Mesenchymal stem cell (in vitro differentiated cells and primary cell): Measurements from ENCODE around the gene CD27.
A peak's percentile ranks its signal among the peaks of the same experiment; 100 is the strongest.

ENCODE experiments used
- DNase-seq: peaks from one replicate; pipeline ENCODE4 v3.0.0-alpha.2; 2013
- H2AFZ ChIP-seq: one replicate; pipeline ENCODE4 v1.6.1; 2013; ENCODE audit warnings: low read depth, mild to moderate bottlenecking, control low read depth, inconsistent platforms, low read length, moderate library complexity
- H2AK5ac ChIP-seq: 2 replicates; pipeline ENCODE4 v1.6.1; 2013; ENCODE audit warnings: low read length, moderate library complexity, mild to moderate bottlenecking, inconsistent platforms; ENCODE audit not compliant: severe bottlenecking
- H2BK120ac ChIP-seq: one replicate; pipeline ENCODE4 v1.6.1; 2013; ENCODE audit warnings: low read depth, mild to moderate bottlenecking, inconsistent platforms, low read length, moderate library complexity
- H2BK12ac ChIP-seq, 2 experiments: one replicate each; pipeline ENCODE4 v1.6.1; 2013; ENCODE audit warnings: inconsistent platforms in 2 of 2, low read length in 2 of 2, mild to moderate bottlenecking in 2 of 2, moderate library complexity in 2 of 2, control low read depth in 1 of 2
- H2BK15ac ChIP-seq: one replicate; pipeline ENCODE4 v1.6.1; 2013; ENCODE audit warnings: mild to moderate bottlenecking, low read depth, inconsistent platforms; ENCODE audit not compliant: poor library complexity, severe bottlenecking
- H2BK5ac ChIP-seq: 2 replicates; pipeline ENCODE4 v1.6.1; 2013; ENCODE audit warnings: low read depth, mild to moderate bottlenecking, low read length, control low read depth, inconsistent platforms; ENCODE audit not compliant: poor library complexity, severe bottlenecking
- H3K14ac ChIP-seq, 2 experiments: one replicate each; pipeline ENCODE4 v1.6.1; 2013; ENCODE audit warnings: inconsistent platforms in 2 of 2, low read length in 2 of 2, control low read depth in 1 of 2, mild to moderate bottlenecking in 1 of 2, moderate library complexity in 1 of 2
- H3K18ac ChIP-seq, 2 experiments: one replicate each; pipeline ENCODE4 v1.6.1; 2013; ENCODE audit warnings: inconsistent platforms in 2 of 2, low read length in 2 of 2, control low read depth in 1 of 2, low read depth in 1 of 2, mild to moderate bottlenecking in 1 of 2
- H3K23ac ChIP-seq, 2 experiments: one replicate each; pipeline ENCODE4 v1.6.1; 2013; ENCODE audit warnings: inconsistent platforms in 2 of 2, low read length in 2 of 2, mild to moderate bottlenecking in 2 of 2, moderate library complexity in 2 of 2, control low read depth in 1 of 2
- H3K27ac ChIP-seq: 2 replicates; pipeline ENCODE4 v1.5.1; 2013; ENCODE audit warnings: mild to moderate bottlenecking, moderate library complexity, low read length, control low read depth, inconsistent platforms; ENCODE audit not compliant: poor library complexity, severe bottlenecking
- H3K27me3 ChIP-seq, 2 experiments: 2 replicates each; pipeline versions ENCODE4 v1.6.1 to v1.7.0; 2013; ENCODE audit warnings: low read length in 2 of 2, mild to moderate bottlenecking in 2 of 2, moderate library complexity in 2 of 2, control low read depth in 1 of 2, inconsistent platforms in 1 of 2; ENCODE audit not compliant: control insufficient read depth in 1 of 2, insufficient read depth in 1 of 2
- H3K36me3 ChIP-seq, 2 experiments: 2 replicates each; pipeline versions ENCODE4 v1.6.1 to v1.7.0; 2013; ENCODE audit warnings: low read length in 2 of 2, control low read depth in 1 of 2, inconsistent platforms in 1 of 2, low read depth in 1 of 2, mild to moderate bottlenecking in 1 of 2; ENCODE audit not compliant: insufficient read depth in 2 of 2, control insufficient read depth in 1 of 2
- H3K4ac ChIP-seq, 2 experiments: one replicate each; pipeline ENCODE4 v1.6.1; 2013; ENCODE audit warnings: inconsistent platforms in 2 of 2, low read length in 2 of 2, mild to moderate bottlenecking in 2 of 2, moderate library complexity in 2 of 2, control low read depth in 1 of 2, low read depth in 1 of 2
- H3K4me1 ChIP-seq: 2 replicates; pipeline ENCODE4 v1.6.1; 2013; ENCODE audit warnings: low read depth, low read length, control low read depth; ENCODE audit not compliant: control insufficient read depth, insufficient read depth
- H3K4me2 ChIP-seq: 2 replicates; pipeline ENCODE4 v1.6.1; 2013; ENCODE audit warnings: low read length, mild to moderate bottlenecking, inconsistent platforms; ENCODE audit not compliant: poor library complexity, severe bottlenecking
- H3K4me3 ChIP-seq, 2 experiments: 2 replicates each; pipeline versions ENCODE4 v1.5.1 to v1.7.0; 2013; ENCODE audit warnings: low read length in 2 of 2, mild to moderate bottlenecking in 2 of 2, control low read depth in 1 of 2, low read depth in 1 of 2; ENCODE audit not compliant: insufficient read depth in 1 of 2
- H3K79me1 ChIP-seq: replicated peaks from 2 replicates; pipeline ENCODE4 v1.6.1; 2013; ENCODE audit warnings: mild to moderate bottlenecking, control low read depth, low read length, inconsistent platforms; ENCODE audit not compliant: poor library complexity, severe bottlenecking
- H3K9ac ChIP-seq: 2 replicates; pipeline ENCODE4 v1.7.0; 2013; ENCODE audit warnings: mild to moderate bottlenecking, low read length, moderate library complexity
- H3K9me3 ChIP-seq: 2 replicates; pipeline ENCODE4 v1.7.0; 2013; ENCODE audit warnings: mild to moderate bottlenecking, low read length; ENCODE audit not compliant: control insufficient read depth
- H4K8ac ChIP-seq: one replicate; pipeline ENCODE4 v1.6.1; 2013; ENCODE audit warnings: inconsistent platforms, mild to moderate bottlenecking, low read length, moderate library complexity
- H4K91ac ChIP-seq: one replicate; pipeline ENCODE4 v1.6.1; 2013; ENCODE audit warnings: mild to moderate bottlenecking, low read length, inconsistent platforms
- WGBS: methylation state at CpG from one replicate; pipeline ENCODE4 v1.1.7; 2013; ENCODE audit warnings: mixed read lengths; 5-methylcytosine and 5-hydroxymethylcytosine counted together

Gene CD27

GRCh38 chr12:6463858-6464257 lies 19.1 kb downstream of the CD27 start:
- WGBS, result 89% methylated on average over 4 of the region's 6 CpGs
- H3K18ac ChIP-seq, result no peak overlapping the region
- H2BK5ac ChIP-seq, result no peak overlapping the region
- H4K8ac ChIP-seq, result no peak overlapping the region
- H2BK12ac ChIP-seq, result no peak overlapping the region
- no peak overlapping the region for H3K9ac ChIP-seq
- no peak overlapping the region for H3K4me2 ChIP-seq
- no peak overlapping the region for H3K27ac ChIP-seq
- H3K4me3 ChIP-seq, result no peak overlapping the region
- H2AK5ac ChIP-seq, result no peak overlapping the region
- no peak overlapping the region for H3K4ac ChIP-seq
- no peaks in the 10 kb centered on the region for H3K9me3 ChIP-seq
- H3K79me1 ChIP-seq, result peaks cover 21% of the 10 kb centered on the region
- no peak overlapping the region for H2BK120ac ChIP-seq
- no peak overlapping the region for H3K14ac ChIP-seq
- no peak for DNase-seq
- H2AFZ ChIP-seq, result no peak overlapping the region
- no peak overlapping the region for H3K23ac ChIP-seq
- H4K91ac ChIP-seq, result no peak overlapping the region
- peaks cover 47 to 74% of the 10 kb centered on the region in 2 experiments for H3K36me3 ChIP-seq
- peaks cover 1% of the 10 kb centered on the region for H3K4me1 ChIP-seq
- no peak overlapping the region for H2BK15ac ChIP-seq
- H3K27me3 ChIP-seq, result no peaks in the 10 kb centered on the region

- no peak overlapping the region for H4K8ac ChIP-seq
- no peak overlapping the region for H2BK5ac ChIP-seq
- peak overlapping the region; percentile 16 for H3K9ac ChIP-seq
- H3K18ac ChIP-seq, result no peak overlapping the region
- no peak overlapping the region for H3K23ac ChIP-seq
- no peaks in the 10 kb centered on the region for H3K9me3 ChIP-seq
- no peak overlapping the region for H3K14ac ChIP-seq
- WGBS, result over 99% methylated on average over 8 of the region's 8 CpGs
- no peak overlapping the region for H3K4me3 ChIP-seq
- H2BK15ac ChIP-seq, result no peak overlapping the region
- H3K4me1 ChIP-seq, result peaks cover 4% of the 10 kb centered on the region
- H3K27me3 ChIP-seq, result no peaks in the 10 kb centered on the region
- H2AFZ ChIP-seq, result no peak overlapping the region
- no peak overlapping the region for H3K4ac ChIP-seq
- DNase-seq, result no peak
- H2BK12ac ChIP-seq, result no peak overlapping the region
- no peak overlapping the region for H4K91ac ChIP-seq
- H3K79me1 ChIP-seq, result peaks cover 24% of the 10 kb centered on the region
- H3K27ac ChIP-seq, result no peak overlapping the region
- H2AK5ac ChIP-seq, result no peak overlapping the region
- H3K36me3 ChIP-seq, result peaks cover 45 to 67% of the 10 kb centered on the region in 2 experiments
- H2BK120ac ChIP-seq, result no peak overlapping the region
- H3K4me2 ChIP-seq, result no peak overlapping the region
These were observed 19.8 kb downstream of the CD27 start for GRCh38 chr12:6464531-6464930.

GRCh38 chr12:6465467-6466183 lies 20.9 kb downstream of the CD27 start:
- Histone ChIP-seq H3K18ac (no peak overlapping the region), H3K4me2 (no peak overlapping the region), H3K4me3 (no peak overlapping the region), H4K91ac (no peak overlapping the region), H3K27me3 (no peaks in the 10 kb centered on the region), H4K8ac (peak overlapping the region; percentile 28), H3K4me1 (peaks cover 4% of the 10 kb centered on the region), H3K27ac (no peak overlapping the region), H3K36me3 (peaks cover 44 to 58% of the 10 kb centered on the region in 2 experiments), H2BK15ac (no peak overlapping the region), H2BK12ac (no peak overlapping the region), H3K9ac (no peak overlapping the region), H2BK5ac (no peak overlapping the region), H3K23ac (no peak overlapping the region), H3K9me3 (no peaks in the 10 kb centered on the region), H2BK120ac (no peak overlapping the region), H3K79me1 (peaks cover 24% of the 10 kb centered on the region), H2AFZ (no peak overlapping the region), H2AK5ac (no peak overlapping the region), H3K4ac (peak overlapping the region in 1 of 2 experiments; percentile 25), H3K14ac (no peak overlapping the region)
- peak; percentile 78 for DNase-seq
- 70% methylated on average over 6 of the region's 6 CpGs for WGBS

- no peak overlapping the region for H2BK15ac ChIP-seq
- H2AK5ac ChIP-seq, result peak overlapping the region; percentile 41
- H2BK12ac ChIP-seq, result no peak overlapping the region
- no peak overlapping the region for H2BK120ac ChIP-seq
- no peak overlapping the region for H4K91ac ChIP-seq
- peaks cover 6% of the 10 kb centered on the region for H3K4me1 ChIP-seq
- H4K8ac ChIP-seq, result no peak overlapping the region
- peaks cover 38 to 52% of the 10 kb centered on the region in 2 experiments for H3K36me3 ChIP-seq
- H3K27me3 ChIP-seq, result no peaks in the 10 kb centered on the region
- no peak overlapping the region for H3K18ac ChIP-seq
- no peak overlapping the region for H3K4ac ChIP-seq
- H3K79me1 ChIP-seq, result peaks cover 22% of the 10 kb centered on the region
- H3K4me3 ChIP-seq, result no peak overlapping the region
- H3K23ac ChIP-seq, result no peak overlapping the region
- H3K9me3 ChIP-seq, result no peaks in the 10 kb centered on the region
- H3K9ac ChIP-seq, result no peak overlapping the region
- DNase-seq, result no peak
- H2AFZ ChIP-seq, result no peak overlapping the region
- no peak overlapping the region for H3K27ac ChIP-seq
- H3K14ac ChIP-seq, result no peak overlapping the region
- WGBS, result 88% methylated on average over 4 of the region's 5 CpGs
- H2BK5ac ChIP-seq, result no peak overlapping the region
- H3K4me2 ChIP-seq, result no peak overlapping the region
These were observed 21.4 kb downstream of the CD27 start for GRCh38 chr12:6466184-6466573.
